Amniotic stem cell (primary cell): ENCODE results near the gene GP1BA.
"Not testable (repeated sequence)": the region's sequence is repeated elsewhere in the genome, so short reads cannot be mapped to it uniquely, and the experiment has no call there.

Experiments used
- DNase-seq: peaks from one replicate; lab custom pipeline; 2025; lab: John Stamatoyannopoulos, UW

GP1BA gene

GRCh38 chr17:4901648-4902344 lies 30.3 kb upstream of the GP1BA start:
- DNase-seq: no peak

GRCh38 chr17:4902540-4902939 lies 29.5 kb upstream of the GP1BA start:
- DNase-seq: no peak

- peak; percentile 46 for DNase-seq
These were observed 28.8 kb upstream of the GP1BA start, which contains the start of gene CHRNE for GRCh38 chr17:4903051-4903818. CHRNE (minus strand) TSS chr17:4903098; CDS start chr17:4903063, 35 bp downstream.

- not testable (repeated sequence) for DNase-seq
These were observed 25.4 kb upstream of the GP1BA start for GRCh38 chr17:4906642-4907041.

- no peak for DNase-seq
These were observed 23.8 kb upstream of the GP1BA start for GRCh38 chr17:4908301-4908700.

- peak; percentile 54 for DNase-seq
These were observed 23.2 kb upstream of the GP1BA start for GRCh38 chr17:4908711-4909496.

- no peak for DNase-seq
These were observed 18.1 kb upstream of the GP1BA start for GRCh38 chr17:4913994-4914393.

GRCh38 chr17:4914551-4914950 lies 17.5 kb upstream of the GP1BA start:
- not testable (repeated sequence) for DNase-seq

GRCh38 chr17:4919511-4920047 lies 12.5 kb upstream of the GP1BA start:
- DNase-seq: no peak

GRCh38 chr17:4920351-4921048 lies 11.6 kb upstream of the GP1BA start:
- DNase-seq: no peak

GRCh38 chr17:4921320-4921719 lies 10.8 kb upstream of the GP1BA start:
- no peak for DNase-seq

GRCh38 chr17:4926577-4927335 lies 5.3 kb upstream of the GP1BA start:
- not testable (repeated sequence) for DNase-seq

GRCh38 chr17:4928881-4929280 lies 3.2 kb upstream of the GP1BA start:
- no peak for DNase-seq

- DNase-seq: no peak
These were observed 679 bp downstream of the GP1BA start for GRCh38 chr17:4932756-4933155.

- no peak for DNase-seq
These were observed 1.6 kb downstream of the GP1BA start for GRCh38 chr17:4933646-4934045.

GRCh38 chr17:4934173-4934979 lies 2.3 kb downstream of the GP1BA start:
- no peak for DNase-seq

GRCh38 chr17:4935650-4936049 lies 3.6 kb downstream of the GP1BA start:
- DNase-seq: no peak

GRCh38 chr17:4936436-4936835 lies 4.4 kb downstream of the GP1BA start:
- no peak for DNase-seq

GRCh38 chr17:4937553-4937952 lies 5.5 kb downstream of the GP1BA start:
- DNase-seq: no peak

GRCh38 chr17:4938069-4938491 lies 6.0 kb downstream of the GP1BA start:
- DNase-seq: no peak
